Esophagus squamous epithelium (tissue), 5 donors: ENCODE results near the gene ARID5B. TPM values are rescaled to one million over a fixed set of nuclear protein-coding genes. Genes with fewer than 3 reads are reported as not detected.

Source experiments
- DNase-seq: peaks from one replicate; lab custom pipeline; 2025; lab: John Stamatoyannopoulos, UW
- H3K27ac ChIP-seq, 4 donors: fragments of 200-600 bp; sonication (generic); one replicate each; pipeline ENCODE4 v1.5.1; 2016 to 2019; ENCODE audit warnings: mild to moderate bottlenecking in 1 of 4
- H3K27me3 ChIP-seq, 4 donors: fragments of 200-600 bp; sonication (generic); 1 replicate in 3 of 4; 2 replicates in 1 of 4; pipeline versions ENCODE4 v1.5.1 to v1.6.0; 2017 to 2021; ENCODE audit warnings: antibody characterized with exemption in 1 of 4
- H3K36me3 ChIP-seq, 3 donors: fragments of 200-600 bp; sonication (generic); one replicate each; pipeline ENCODE4 v1.5.1; 2016 to 2019
- H3K4me1 ChIP-seq, 3 donors: fragments of 200-600 bp; sonication (generic); one replicate each; pipeline ENCODE4 v1.5.1; 2017 to 2019
- H3K4me3 ChIP-seq, 4 donors: fragments of 200-600 bp; sonication (generic); 1 replicate in 3 of 4; 2 replicates in 1 of 4; pipeline ENCODE4 v1.5.1; 2016 to 2019; ENCODE audit warnings: mild to moderate bottlenecking in 2 of 4, moderate library complexity in 1 of 4
- H3K9me3 ChIP-seq, 3 donors: fragments of 200-600 bp; sonication (generic); one replicate each; pipeline ENCODE4 v1.5.1; 2016 to 2019
- CTCF ChIP-seq, 6 experiments: fragments of 450-650 bp in 4 of 6; fragments of 200-600 bp in 2 of 6; sonication (generic) in 2 of 6; IDR thresholded peaks; one replicate each; pipeline ENCODE4 v1.5.1; 2016 to 2019; ENCODE audit warnings: antibody characterized with exemption in 6 of 6, mild to moderate bottlenecking in 4 of 6, moderate library complexity in 4 of 6
- POLR2A ChIP-seq, 4 donors: fragments of 450-650 bp; IDR thresholded peaks; one replicate each; pipeline ENCODE4 v1.6.1; 2017; ENCODE audit warnings: antibody characterized with exemption in 4 of 4, mild to moderate bottlenecking in 4 of 4, moderate library complexity in 3 of 4
- WGBS, 2 donors: methylation state at CpG; one replicate each; pipeline ENCODE4 v1.1.5; 2018; 5-methylcytosine and 5-hydroxymethylcytosine counted together
- intact Hi-C: fragments of 100-400 bp; cut with DNase I; formaldehyde crosslinking; loops from one replicate; pipeline ENCODE4 v1.15.0; 2022
- total RNA-seq, 4 donors: library from RNA; depleted of rRNA; stranded (reverse); fragments of >200 nt; gene quantifications; one replicate each; pipeline ENCODE4 v1.1.0, GENCODE V29; 2016
- donor health status: DM: yes; HTN: yes; CAD: no.

Gene ARID5B
- total RNA-seq, 4 donors from 2014 or later: 18.0 to 38.1 (median 30.2) TPM

GRCh38 chr10:62082271-62082656 lies 180.8 kb downstream of the ARID5B start:
- H3K36me3 ChIP-seq: peaks cover 0 to 42% (median 7%) of the 10 kb centered on the region in 3 donors
- H3K4me3 ChIP-seq: peak overlapping the region in 3 of 4 donors; percentile 4 to 45 (median 9)
- H3K27me3 ChIP-seq: no peaks in the 10 kb centered on the region
- TF ChIP-seq CTCF (IDR thresholded peaks at IDR 0.05): no peak
- TF ChIP-seq POLR2A (IDR thresholded peaks at IDR 0.05): no peak
- intact Hi-C loops: no loop called here
- DNase-seq: no peak
- H3K27ac ChIP-seq: peak overlapping the region; percentile 84 to 95 (median 91)
- no peaks in the 10 kb centered on the region for H3K9me3 ChIP-seq
- WGBS, 2 donors: 44 to 59% methylated on average over 1 of the region's 1 CpG
- H3K4me1 ChIP-seq: peaks cover 36 to 82% (median 50%) of the 10 kb centered on the region in 3 donors

- peak overlapping the region; percentile 84 to 95 (median 91) for H3K27ac ChIP-seq
- H3K36me3 ChIP-seq: peaks cover 0 to 48% (median 7%) of the 10 kb centered on the region in 3 donors
- peaks cover 32 to 76% (median 45%) of the 10 kb centered on the region in 3 donors for H3K4me1 ChIP-seq
- peak overlapping the region in 3 of 4 donors; percentile 4 to 45 (median 9) for H3K4me3 ChIP-seq
- H3K27me3 ChIP-seq: no peaks in the 10 kb centered on the region
- TF ChIP-seq CTCF (IDR thresholded peaks at IDR 0.05) (no peak), POLR2A (IDR thresholded peaks at IDR 0.05) (peak in 1 of 4 donors; percentile 11)
- WGBS, 2 donors: 4 to 8% methylated on average over 7 of the region's 7 CpGs
- H3K9me3 ChIP-seq: no peaks in the 10 kb centered on the region
- no peak for DNase-seq
- intact Hi-C loops: no loop called here
Observed at GRCh38 chr10:62082729-62083411, 181.4 kb downstream of the ARID5B start.

- DNase-seq: no peak
- Histone ChIP-seq H3K9me3 (no peaks in the 10 kb centered on the region), H3K4me1 (peaks cover 32 to 75% (median 51%) of the 10 kb centered on the region in 3 donors), H3K27ac (peak overlapping the region; percentile 84 to 95 (median 91)), H3K27me3 (no peaks in the 10 kb centered on the region), H3K36me3 (peaks cover 0 to 49% (median 7%) of the 10 kb centered on the region in 3 donors), H3K4me3 (peak overlapping the region in 2 of 4 donors; percentile 9 to 45)
- WGBS, 2 donors: 2 to 13% methylated on average over 3 of the region's 3 CpGs
- intact Hi-C loops: no loop called here
- TF ChIP-seq POLR2A (IDR thresholded peaks at IDR 0.05): no peak
Observed at GRCh38 chr10:62083412-62084267, 182.1 kb downstream of the ARID5B start.

GRCh38 chr10:62084451-62084850 lies 183.0 kb downstream of the ARID5B start:
- no peak overlapping the region for H3K4me3 ChIP-seq
- no peaks in the 10 kb centered on the region for H3K9me3 ChIP-seq
- intact Hi-C loops: no loop called here
- WGBS, 2 donors: 20 to 32% methylated on average over 2 of the region's 2 CpGs
- H3K27me3 ChIP-seq: no peaks in the 10 kb centered on the region
- no peak for DNase-seq
- no peak for TF ChIP-seq CTCF (IDR thresholded peaks at IDR 0.05)
- H3K27ac ChIP-seq: peak overlapping the region; percentile 84 to 95 (median 91)
- peaks cover 32 to 75% (median 51%) of the 10 kb centered on the region in 3 donors for H3K4me1 ChIP-seq
- H3K36me3 ChIP-seq: peaks cover 0 to 49% (median 7%) of the 10 kb centered on the region in 3 donors

GRCh38 chr10:62085404-62085803 lies 183.9 kb downstream of the ARID5B start:
- Histone ChIP-seq H3K4me3 (no peak overlapping the region), H3K36me3 (peaks cover 7 to 50% (median 7%) of the 10 kb centered on the region in 3 donors), H3K9me3 (no peaks in the 10 kb centered on the region), H3K4me1 (peaks cover 29 to 66% (median 51%) of the 10 kb centered on the region in 3 donors), H3K27me3 (no peaks in the 10 kb centered on the region), H3K27ac (peak overlapping the region; percentile 66 to 95 (median 91))
- 78 to 89% methylated on average over 2 of the region's 2 CpGs for WGBS, 2 donors
- TF ChIP-seq CTCF (IDR thresholded peaks at IDR 0.05) (no peak), POLR2A (IDR thresholded peaks at IDR 0.05) (no peak)
- intact Hi-C loops: no loop called here
- no peak for DNase-seq
